Measurements from ENCODE around the gene TET3.

- no peak for TF ChIP-seq CTCF (IDR thresholded peaks at IDR 0.05 in 2 of 3, conservative IDR thresholded peaks at IDR 0.05 in 1 of 3; ENCODE audit: insufficient read depth in 2 of 3, low read depth in 1 of 3, low read length in 3 of 3)
- TF ChIP-seq SREBF2 (CRISPR knock-in tag; IDR thresholded peaks at IDR 0.05) = no peak
- no peak for TF ChIP-seq MXI1 (IDR thresholded peaks at IDR 0.05; ENCODE audit: low read depth, low read length)
- TF ChIP-seq POLR2AphosphoS5 (IDR thresholded peaks at IDR 0.05; ENCODE audit: control insufficient read depth, insufficient read depth, low read depth, low read length) = no peak
- no peak for TF ChIP-seq ZFP36 (IDR thresholded peaks at IDR 0.05; ENCODE audit: low read depth, low read length, partially characterized antibody)
- no peak for TF ChIP-seq MAX (CRISPR knock-in tag; IDR thresholded peaks at IDR 0.05)
- no peak for TF ChIP-seq CBX5 (IDR thresholded peaks at IDR 0.05; ENCODE audit: borderline replicate concordance, low read depth)
- TF ChIP-seq ETV6 (IDR thresholded peaks at IDR 0.05; ENCODE audit: borderline replicate concordance in 1 of 2, low read depth in 2 of 2, low read length in 1 of 2) = no peak
- TF ChIP-seq ETV6 (CRISPR knock-in tag; IDR thresholded peaks at IDR 0.05; ENCODE audit: borderline replicate concordance) = no peak
- TF ChIP-seq CREB1 (IDR thresholded peaks at IDR 0.05) = no peak
- TF ChIP-seq CREB1 (CRISPR knock-in tag; IDR thresholded peaks at IDR 0.05) = no peak
- no peak for TF ChIP-seq E2F6 (IDR thresholded peaks at IDR 0.05; ENCODE audit: borderline replicate concordance in 1 of 2, extremely low read depth in 1 of 2, insufficient read depth in 1 of 2, insufficient read length in 1 of 2, low read depth in 1 of 2, low read length in 1 of 2, poor library complexity in 1 of 2, severe bottlenecking in 1 of 2)
Measured at GRCh38 chr2:73965053-73965452, 19.7 kb upstream of the TET3 start.

Measured in K562 (cell line).